Muscle of leg (tissue), 16 donors: ENCODE results near the gene NHLH1. TPM values are rescaled to one million over a fixed set of nuclear protein-coding genes. Genes with fewer than 3 reads are reported as not detected.

Source experiments
- DNase-seq: peaks from one replicate; pipeline ENCODE4 v3.0.0; 2013
- H3K27ac ChIP-seq: one replicate; pipeline ENCODE4 v1.5.1; 2013; ENCODE audit warnings: mild to moderate bottlenecking, low read length, control low read depth
- H3K27me3 ChIP-seq: one replicate; pipeline ENCODE4 v1.6.1; 2013; ENCODE audit warnings: low read length; ENCODE audit not compliant: control insufficient read depth, insufficient read depth
- H3K36me3 ChIP-seq: one replicate; pipeline ENCODE4 v1.6.1; 2013; ENCODE audit warnings: low read length; ENCODE audit not compliant: control insufficient read depth, insufficient read depth
- H3K4me1 ChIP-seq: one replicate; pipeline ENCODE4 v1.6.1; 2013; ENCODE audit warnings: low read length; ENCODE audit not compliant: control insufficient read depth, insufficient read depth
- H3K4me3 ChIP-seq: one replicate; pipeline ENCODE4 v1.5.1; 2013; ENCODE audit warnings: low read length, control low read depth
- H3K9me3 ChIP-seq: replicated peaks from 2 replicates; pipeline ENCODE4 v1.6.1; 2013; ENCODE audit warnings: low read depth, low read length; ENCODE audit not compliant: control insufficient read depth
- WGBS: methylation state at CpG from one replicate; pipeline ENCODE4 v1.1.5; 2013; ENCODE audit warnings: missing lambda C conversion rate; ENCODE audit not compliant: insufficient coverage; 5-methylcytosine and 5-hydroxymethylcytosine counted together
- long read RNA-seq, 11 donors: transcript quantifications; one replicate each; lab custom pipeline, GENCODE V29; 2026
- polyA plus RNA-seq, 8 donors: library from polyadenylated mRNA; unstranded; fragments of 120-200 nt; gene quantifications; one replicate each; pipeline versions ENCODE4 v1.2.1 to v1.2.3, GENCODE V29; 2013; ENCODE audit warnings: inconsistent platforms in 1 of 8, low replicate concordance in 1 of 8; ENCODE audit not compliant: insufficient read length in 8 of 8, insufficient read depth in 1 of 8
- total RNA-seq: library from RNA; stranded (reverse); fragments of 120-200 nt; gene quantifications from one replicate; pipeline ENCODE4 v1.2.4, GENCODE V29; 2013

The NHLH1 gene
- total RNA-seq, result 0.04 TPM
- 1 to 10 TPM in 1 of 8 donors, under 1 TPM in 7; 0.16 to 1.1 (median 0.36) TPM for polyA plus RNA-seq
- long read RNA-seq, donor 1, result 0 reads
- long read RNA-seq, donor 2, result 0 reads
- long read RNA-seq, donor 3, partial matches to known transcripts, result 0 of 1 reads
- long read RNA-seq, donor 3, other reads (novel, unspliced or antisense), result 0 of 1 reads
- long read RNA-seq, donor 4, result 0 reads
- long read RNA-seq, donor 5, result 0 reads
- long read RNA-seq, donor 6, partial matches to known transcripts, result 0 of 1 reads
- long read RNA-seq, donor 6, other reads (novel, unspliced or antisense), result 0 of 1 reads
- long read RNA-seq, donor 7, partial matches to known transcripts, result 0 of 1 reads
- long read RNA-seq, donor 7, other reads (novel, unspliced or antisense), result 0 of 1 reads
- long read RNA-seq, donor 8, result 0 reads
- long read RNA-seq, donor 9, result 0 reads
- long read RNA-seq, donor 10, result 0 reads
- long read RNA-seq, donor 11, result 0 reads

DNA sequence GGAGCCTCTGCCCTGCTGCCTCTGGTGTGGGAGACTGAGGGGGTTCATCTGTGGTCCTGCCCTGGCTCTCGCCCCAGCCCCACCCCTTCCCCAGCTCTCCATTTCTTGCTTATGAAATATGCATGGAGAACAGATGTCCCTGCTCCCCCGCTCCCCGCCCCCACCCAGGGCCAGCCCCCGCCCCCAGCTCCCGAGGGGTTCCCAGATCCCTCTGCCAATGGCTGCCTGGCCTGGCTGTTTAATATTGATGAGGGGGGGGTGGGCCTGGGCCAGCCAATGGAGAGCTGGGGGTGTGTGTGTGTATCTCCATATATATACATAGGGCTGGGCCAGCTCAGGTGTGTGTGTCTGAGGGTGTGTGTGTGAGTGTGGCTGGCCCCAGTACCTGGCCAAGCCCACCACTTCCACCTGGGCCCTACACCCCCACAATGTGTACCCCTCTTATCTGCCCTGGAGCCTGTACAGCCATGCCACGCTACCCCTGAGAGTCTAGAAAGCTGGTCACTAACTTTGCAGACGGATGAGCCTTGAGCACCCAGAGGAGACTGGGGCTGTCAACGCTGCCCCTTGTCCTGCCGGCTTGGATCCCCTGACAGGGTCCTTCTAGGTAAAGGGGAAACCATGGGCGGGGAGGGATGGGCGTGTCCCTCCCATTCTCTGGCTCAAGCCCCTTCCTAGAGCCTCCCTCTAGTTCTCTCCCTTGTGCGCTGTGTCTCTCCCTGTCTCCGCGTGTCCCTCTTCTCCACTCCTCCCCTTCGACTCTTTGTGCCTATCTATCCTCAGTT is at the start of gene NHLH1:
TSS of gene NHLH1 (plus strand) at position 341 of the 785 bp plus-strand sequence. CDS start 3,661 bp downstream, outside the sequence.
- Histone ChIP-seq H3K4me3 (no peak within 1 kb of the TSS), H3K27me3 (peaks cover 6% of the 10 kb centered on the region), H3K36me3 (no peaks in the 10 kb centered on the region), H3K9me3 (no peaks in the 10 kb centered on the region), H3K27ac (peak within 1 kb of the TSS; percentile 20), H3K4me1 (peaks cover 31% of the 10 kb centered on the region)
- DNase-seq, result peak; percentile 40
- WGBS, result no CpG with 5 or more reads among the region's 15 CpGs

DNA sequence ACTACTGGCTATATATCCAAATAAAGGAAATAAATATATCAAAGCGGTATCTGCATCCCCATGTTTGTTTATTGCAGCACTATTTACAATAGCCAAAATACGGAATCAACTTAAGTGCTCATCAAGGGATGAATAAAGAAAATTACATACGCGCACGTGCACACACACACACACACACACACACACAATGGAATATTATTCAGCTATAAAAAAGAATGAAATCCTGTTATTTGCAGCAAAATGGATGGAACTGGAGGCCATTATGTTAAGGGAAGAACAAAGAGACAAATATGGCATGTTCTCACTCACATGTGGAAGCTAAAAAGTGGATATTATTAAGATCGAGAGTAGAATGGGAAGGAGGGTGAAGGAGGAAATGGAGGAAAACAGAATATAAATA is 44.0 kb upstream of the NHLH1 start:
- peaks cover 29% of the 10 kb centered on the region for H3K36me3 ChIP-seq

DNA sequence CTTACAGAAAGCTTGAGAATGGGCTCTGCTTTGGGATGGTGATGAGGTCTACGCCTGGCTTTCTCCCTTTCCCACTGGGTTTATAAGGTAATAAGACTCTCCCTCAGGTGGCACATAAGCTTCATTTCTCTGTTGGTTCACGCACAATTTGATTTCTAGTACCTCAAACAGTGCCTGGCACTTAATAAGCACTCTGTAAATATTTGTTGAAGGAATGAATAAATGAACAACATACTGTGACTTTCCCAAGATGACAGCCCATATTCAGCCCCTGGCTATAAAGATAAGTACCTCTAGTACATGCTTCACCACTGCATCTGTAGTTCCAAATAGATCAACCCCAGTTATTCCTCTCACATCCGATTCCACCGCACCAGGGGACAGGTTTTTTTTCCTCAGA is 41.6 kb upstream of the NHLH1 start:
- H3K27ac ChIP-seq, result no peak overlapping the region
- DNase-seq, result no peak
- no peaks in the 10 kb centered on the region for H3K4me1 ChIP-seq
- 100% methylated on average over 1 of the region's 4 CpGs for WGBS
- H3K9me3 ChIP-seq, result no peaks in the 10 kb centered on the region
- H3K36me3 ChIP-seq, result peaks cover 41% of the 10 kb centered on the region
- no peaks in the 10 kb centered on the region for H3K27me3 ChIP-seq
- H3K4me3 ChIP-seq, result no peak overlapping the region

More for the DNA sequence above, 44.0 kb upstream of the NHLH1 start:
- Histone ChIP-seq H3K9me3 (no peaks in the 10 kb centered on the region), H3K27me3 (no peaks in the 10 kb centered on the region), H3K4me3 (no peak overlapping the region), H3K4me1 (no peaks in the 10 kb centered on the region), H3K27ac (no peak overlapping the region)
- no peak for DNase-seq
- no CpG with 5 or more reads among the region's 6 CpGs for WGBS

DNA sequence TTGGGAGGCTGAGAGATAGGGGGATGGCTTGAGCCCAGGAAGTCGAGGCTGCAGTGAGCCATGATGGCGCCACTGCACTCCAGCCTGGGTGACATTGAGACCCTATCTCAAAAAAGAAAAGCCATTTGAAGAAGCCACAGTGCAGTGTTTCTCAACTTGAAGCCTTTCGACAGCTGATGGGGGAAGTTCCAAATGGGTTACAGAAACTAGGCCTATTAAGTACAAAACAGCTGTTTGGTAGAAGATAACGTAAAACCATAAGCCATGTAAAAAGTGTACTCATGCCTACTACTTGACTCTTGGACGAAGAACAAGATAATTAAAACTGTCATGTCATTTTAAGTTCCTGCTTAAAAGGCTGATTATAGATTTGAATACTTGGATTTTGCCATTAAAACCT is 40.5 kb upstream of the NHLH1 start:
- peaks cover 47% of the 10 kb centered on the region for H3K36me3 ChIP-seq
- peak; percentile 32 for DNase-seq
- 71% methylated on average over 1 of the region's 5 CpGs for WGBS

DNA sequence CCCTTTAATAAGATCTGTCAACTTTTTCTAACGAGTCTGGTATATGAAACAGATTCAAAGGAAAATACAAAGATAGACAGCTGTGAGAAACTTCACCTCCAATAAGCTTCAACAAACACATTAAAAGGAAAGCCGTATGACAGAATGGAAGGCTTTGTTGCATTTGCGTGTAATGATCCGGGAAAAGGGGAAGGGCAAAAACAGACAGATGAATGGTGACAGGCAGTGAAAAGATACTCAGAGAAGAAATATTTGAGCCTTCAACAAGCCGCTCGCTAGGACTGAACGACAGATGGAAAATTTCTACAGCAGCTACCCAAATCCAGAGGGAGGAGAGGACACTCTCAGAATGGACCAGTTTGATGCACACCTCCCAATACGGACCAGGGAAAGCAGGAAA is 38.7 kb upstream of the NHLH1 start:
- no peak overlapping the region for H3K27ac ChIP-seq
- H3K27me3 ChIP-seq, result no peaks in the 10 kb centered on the region
- WGBS, result 53% methylated on average over 3 of the region's 8 CpGs
- H3K9me3 ChIP-seq, result no peaks in the 10 kb centered on the region
- H3K36me3 ChIP-seq, result peaks cover 49% of the 10 kb centered on the region
- no peak for DNase-seq
- no peak overlapping the region for H3K4me3 ChIP-seq
- H3K4me1 ChIP-seq, result no peaks in the 10 kb centered on the region

More for the DNA sequence above, 40.5 kb upstream of the NHLH1 start:
- no peak overlapping the region for H3K27ac ChIP-seq
- H3K4me3 ChIP-seq, result no peak overlapping the region
- no peaks in the 10 kb centered on the region for H3K9me3 ChIP-seq
- no peaks in the 10 kb centered on the region for H3K4me1 ChIP-seq
- no peaks in the 10 kb centered on the region for H3K27me3 ChIP-seq

DNA sequence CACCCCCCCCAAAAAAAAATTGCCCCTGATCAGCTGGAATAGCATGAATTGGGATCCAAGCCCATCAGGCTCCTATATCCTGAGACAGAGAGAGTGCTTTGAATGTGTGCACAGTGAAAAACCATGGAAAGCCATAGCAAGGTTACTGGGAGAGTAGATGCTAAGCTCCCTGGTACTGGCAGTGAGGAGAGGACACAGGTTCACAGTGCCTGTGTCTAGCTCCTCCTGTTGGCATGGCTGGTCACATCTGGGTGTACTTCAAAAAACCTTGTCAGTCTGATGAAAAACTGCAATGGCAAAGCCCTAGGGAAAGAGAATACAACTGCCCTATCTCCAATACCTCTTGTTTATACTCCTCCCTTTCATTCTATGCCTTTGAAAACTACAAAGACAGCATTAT is 36.8 kb upstream of the NHLH1 start:
- no peaks in the 10 kb centered on the region for H3K27me3 ChIP-seq
- H3K4me3 ChIP-seq, result no peak overlapping the region
- no peaks in the 10 kb centered on the region for H3K9me3 ChIP-seq
- DNase-seq, result no peak
- H3K36me3 ChIP-seq, result peaks cover 49% of the 10 kb centered on the region
- no peaks in the 10 kb centered on the region for H3K4me1 ChIP-seq
- H3K27ac ChIP-seq, result no peak overlapping the region

DNA sequence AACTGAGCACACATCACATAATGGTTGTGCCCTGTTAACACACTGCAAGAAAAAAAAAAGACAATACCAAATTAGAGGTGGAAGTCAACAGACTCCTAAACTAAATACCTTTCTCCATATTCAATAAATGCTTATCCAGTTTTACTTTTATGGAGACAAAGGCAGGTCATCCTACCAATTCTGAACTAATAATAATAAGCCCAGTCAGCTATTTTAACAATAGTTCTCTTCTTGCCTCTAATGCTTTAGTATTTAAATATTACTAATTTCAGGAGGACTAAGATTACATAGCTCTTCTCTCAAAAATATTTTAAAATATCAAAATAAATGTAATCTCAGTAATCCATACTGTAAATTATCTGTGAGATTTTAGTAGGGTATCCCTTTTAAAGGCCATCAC is 34.4 kb upstream of the NHLH1 start:
- H3K27me3 ChIP-seq, result no peaks in the 10 kb centered on the region
- no peak overlapping the region for H3K4me3 ChIP-seq
- H3K9me3 ChIP-seq, result no peaks in the 10 kb centered on the region
- no peak for DNase-seq
- no peak overlapping the region for H3K27ac ChIP-seq
- peaks cover 43% of the 10 kb centered on the region for H3K36me3 ChIP-seq
- H3K4me1 ChIP-seq, result no peaks in the 10 kb centered on the region

DNA sequence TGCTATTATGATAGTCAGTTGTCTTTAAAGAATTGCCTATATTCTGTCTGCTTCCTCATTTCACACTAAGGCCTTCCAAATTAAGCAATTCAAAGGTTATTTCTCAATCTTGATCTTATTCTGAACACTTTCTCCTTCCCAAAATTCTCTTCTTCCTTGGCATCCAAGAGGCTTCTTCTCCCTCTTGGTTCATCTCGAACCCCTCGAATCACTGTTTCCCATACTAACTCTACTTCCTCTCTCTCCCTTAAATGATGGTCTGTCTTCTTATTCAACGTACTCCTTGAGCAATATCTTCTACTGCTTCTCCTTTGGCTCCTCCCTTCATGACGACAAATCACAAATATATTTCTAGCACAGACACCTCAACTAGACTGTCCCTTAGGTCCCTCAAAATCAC is 28.3 kb upstream of the NHLH1 start:
- H3K36me3 ChIP-seq, result peaks cover 27% of the 10 kb centered on the region
- H3K27ac ChIP-seq, result no peak overlapping the region
- H3K9me3 ChIP-seq, result no peaks in the 10 kb centered on the region
- 87% methylated on average over 4 of the region's 4 CpGs for WGBS
- DNase-seq, result no peak
- H3K27me3 ChIP-seq, result no peaks in the 10 kb centered on the region
- H3K4me1 ChIP-seq, result peaks cover 2% of the 10 kb centered on the region
- H3K4me3 ChIP-seq, result no peak overlapping the region

DNA sequence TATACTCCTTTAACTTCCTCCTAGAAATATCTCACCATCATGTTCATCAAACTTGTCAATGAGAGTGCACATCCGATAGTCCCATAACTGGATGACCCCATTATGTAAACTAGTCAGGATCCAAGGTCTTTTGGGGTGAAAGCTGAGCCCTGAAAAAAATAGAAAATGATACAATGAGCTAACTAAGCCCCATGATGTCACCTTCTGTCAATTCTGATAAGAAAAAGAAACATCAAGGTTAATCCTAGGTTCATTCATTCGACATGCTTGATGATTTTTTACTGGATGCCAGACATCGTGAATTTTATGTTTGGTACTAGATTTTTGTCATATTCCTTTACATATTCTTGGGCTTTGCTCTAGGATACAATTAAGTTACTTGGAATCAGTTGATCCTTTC is 26.7 kb upstream of the NHLH1 start:
- Histone ChIP-seq H3K4me3 (no peak overlapping the region), H3K36me3 (peaks cover 24% of the 10 kb centered on the region), H3K9me3 (no peaks in the 10 kb centered on the region), H3K4me1 (peaks cover 2% of the 10 kb centered on the region), H3K27me3 (no peaks in the 10 kb centered on the region), H3K27ac (no peak overlapping the region)
- no CpG with 5 or more reads among the region's 3 CpGs for WGBS
- DNase-seq, result no peak

DNA sequence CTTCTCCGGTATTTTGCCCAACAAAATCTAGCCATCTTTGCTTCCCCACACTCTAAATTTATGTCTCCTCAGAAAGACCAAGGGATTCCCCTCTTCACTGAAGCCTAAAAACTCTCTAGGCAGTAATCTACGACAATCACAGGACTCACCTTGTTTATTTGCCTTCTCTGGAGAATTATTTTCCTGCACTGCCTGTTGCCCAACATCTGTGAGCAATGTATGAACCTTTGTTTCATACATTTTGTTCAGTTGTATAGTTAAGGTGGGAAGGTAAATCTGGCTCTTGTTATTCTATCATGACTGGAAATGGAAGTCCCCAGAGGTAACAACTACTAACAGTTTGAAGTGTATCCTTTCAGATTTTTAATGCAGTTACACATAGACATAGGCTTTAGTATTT is 26.0 kb upstream of the NHLH1 start:
- peaks cover 27% of the 10 kb centered on the region for H3K36me3 ChIP-seq
- H3K9me3 ChIP-seq, result no peaks in the 10 kb centered on the region
- H3K4me1 ChIP-seq, result peaks cover 4% of the 10 kb centered on the region
- no peak for DNase-seq
- no peaks in the 10 kb centered on the region for H3K27me3 ChIP-seq
- WGBS, result 63% methylated on average over 1 of the region's 2 CpGs
- H3K4me3 ChIP-seq, result no peak overlapping the region
- no peak overlapping the region for H3K27ac ChIP-seq
